NK-92 (cell line): ENCODE results near the gene TTC27.

Experiments
- DNase-seq: peaks from one replicate; lab custom pipeline; 2025; ENCODE audit not compliant: unreplicated experiment; lab: John Stamatoyannopoulos, UW

TTC27 gene

GRCh38 chr2:32805104-32806095 lies 177.6 kb downstream of the TTC27 start:
- DNase-seq: no peak

GRCh38 chr2:32806857-32807256 lies 179.0 kb downstream of the TTC27 start:
- no peak for DNase-seq

- no peak for DNase-seq
Observed at GRCh38 chr2:32807662-32808061, 179.8 kb downstream of the TTC27 start.

- DNase-seq: no peak
Observed at GRCh38 chr2:32810909-32811495, 183.2 kb downstream of the TTC27 start.

GRCh38 chr2:32811696-32812095 lies 183.8 kb downstream of the TTC27 start:
- no peak for DNase-seq

GRCh38 chr2:32812316-32812715 lies 184.5 kb downstream of the TTC27 start:
- DNase-seq: no peak

GRCh38 chr2:32820088-32820487 lies 192.2 kb downstream of the TTC27 start:
- DNase-seq: no peak

- DNase-seq: no peak
Observed at GRCh38 chr2:32820701-32821100, 192.9 kb downstream of the TTC27 start.

GRCh38 chr2:32824070-32824809 lies 196.4 kb downstream of the TTC27 start:
- DNase-seq: no peak

GRCh38 chr2:32825291-32825712 lies 197.5 kb downstream of the TTC27 start:
- no peak for DNase-seq

- DNase-seq: no peak
Observed at GRCh38 chr2:32830196-32830595, 202.3 kb downstream of the TTC27 start.

- no peak for DNase-seq
Observed at GRCh38 chr2:32832821-32833220, 205.0 kb downstream of the TTC27 start.

GRCh38 chr2:32833709-32834108 lies 205.9 kb downstream of the TTC27 start:
- no peak for DNase-seq

GRCh38 chr2:32835148-32835547 lies 207.3 kb downstream of the TTC27 start:
- no peak for DNase-seq

- DNase-seq: no peak
Observed at GRCh38 chr2:32836933-32837332, 209.1 kb downstream of the TTC27 start.

GRCh38 chr2:32838418-32838817 lies 210.6 kb downstream of the TTC27 start:
- no peak for DNase-seq

GRCh38 chr2:32838949-32839348 lies 211.1 kb downstream of the TTC27 start:
- no peak for DNase-seq

GRCh38 chr2:32841931-32842898 lies 214.4 kb downstream of the TTC27 start:
- no peak for DNase-seq

GRCh38 chr2:32843699-32844098 lies 215.8 kb downstream of the TTC27 start:
- no peak for DNase-seq

- DNase-seq: no peak
Observed at GRCh38 chr2:32844253-32844652, 216.4 kb downstream of the TTC27 start.
